Right atrium auricular region (tissue), 2 donors: ENCODE data around the gene PRELID3B. TPM values are rescaled to one million over a fixed set of nuclear protein-coding genes. Genes with fewer than 3 reads are reported as not detected.

Source experiments
- DNase-seq: peaks from one replicate; pipeline ENCODE4 v3.0.0-alpha.2; 2019; ENCODE audit warnings: low spot score
- H3K27ac ChIP-seq, 2 donors: fragments of 200-600 bp; sonication (generic); 1 replicate in 1 of 2; 2 replicates in 1 of 2; pipeline ENCODE4 v1.5.1; 2016 to 2019
- H3K27me3 ChIP-seq, 2 donors: fragments of 200-600 bp; sonication (generic); one replicate each; pipeline versions ENCODE4 v1.5.1 to v1.6.0; 2017 to 2019
- H3K36me3 ChIP-seq: fragments of 200-600 bp; sonication (generic); one replicate; pipeline ENCODE4 v1.5.1; 2016
- H3K4me1 ChIP-seq, 2 donors: fragments of 200-600 bp; sonication (generic); one replicate each; pipeline versions ENCODE4 v1.5.1 to v1.6.0; 2017 to 2019
- H3K4me3 ChIP-seq, 2 donors: fragments of 200-600 bp; sonication (generic); 1 replicate in 1 of 2; 2 replicates in 1 of 2; pipeline ENCODE4 v1.5.1; 2017 to 2019; ENCODE audit warnings: mild to moderate bottlenecking in 1 of 2, moderate library complexity in 1 of 2
- H3K9me3 ChIP-seq, 2 donors: fragments of 200-600 bp; sonication (generic); one replicate each; pipeline ENCODE4 v1.5.1; 2019
- total RNA-seq, 2 donors: library from RNA; depleted of rRNA; stranded (reverse); fragments of >200 nt; gene quantifications; one replicate each; pipeline ENCODE4 v1.1.0, GENCODE V29; 2016
- TF ChIP-seq, protein P1 (sequence below), 2 donors: fragments of 200-600 bp; sonication (generic); IDR thresholded peaks; one replicate each; pipeline ENCODE4 v1.5.1; 2019; ENCODE audit warnings: antibody characterized with exemption in 2 of 2

PRELID3B gene
- total RNA-seq, 2 donors from 2014 or later: 34.6 to 35.2 TPM

GRCh38 chr20:58997141-58997770 lies 45.3 kb downstream of the PRELID3B start:
- no peak overlapping the region for H3K4me3 ChIP-seq
- H3K36me3 ChIP-seq: peaks cover 79% of the 10 kb centered on the region
- H3K9me3 ChIP-seq: no peaks in the 10 kb centered on the region
- TF ChIP-seq, protein P1, sequence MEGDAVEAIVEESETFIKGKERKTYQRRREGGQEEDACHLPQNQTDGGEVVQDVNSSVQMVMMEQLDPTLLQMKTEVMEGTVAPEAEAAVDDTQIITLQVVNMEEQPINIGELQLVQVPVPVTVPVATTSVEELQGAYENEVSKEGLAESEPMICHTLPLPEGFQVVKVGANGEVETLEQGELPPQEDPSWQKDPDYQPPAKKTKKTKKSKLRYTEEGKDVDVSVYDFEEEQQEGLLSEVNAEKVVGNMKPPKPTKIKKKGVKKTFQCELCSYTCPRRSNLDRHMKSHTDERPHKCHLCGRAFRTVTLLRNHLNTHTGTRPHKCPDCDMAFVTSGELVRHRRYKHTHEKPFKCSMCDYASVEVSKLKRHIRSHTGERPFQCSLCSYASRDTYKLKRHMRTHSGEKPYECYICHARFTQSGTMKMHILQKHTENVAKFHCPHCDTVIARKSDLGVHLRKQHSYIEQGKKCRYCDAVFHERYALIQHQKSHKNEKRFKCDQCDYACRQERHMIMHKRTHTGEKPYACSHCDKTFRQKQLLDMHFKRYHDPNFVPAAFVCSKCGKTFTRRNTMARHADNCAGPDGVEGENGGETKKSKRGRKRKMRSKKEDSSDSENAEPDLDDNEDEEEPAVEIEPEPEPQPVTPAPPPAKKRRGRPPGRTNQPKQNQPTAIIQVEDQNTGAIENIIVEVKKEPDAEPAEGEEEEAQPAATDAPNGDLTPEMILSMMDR (IDR thresholded peaks at IDR 0.05): no peak
- H3K27me3 ChIP-seq: no peaks in the 10 kb centered on the region
- peaks cover 0 to 7% of the 10 kb centered on the region in 2 donors for H3K4me1 ChIP-seq
- H3K27ac ChIP-seq: no peak overlapping the region
- no peak for DNase-seq

DNA sequence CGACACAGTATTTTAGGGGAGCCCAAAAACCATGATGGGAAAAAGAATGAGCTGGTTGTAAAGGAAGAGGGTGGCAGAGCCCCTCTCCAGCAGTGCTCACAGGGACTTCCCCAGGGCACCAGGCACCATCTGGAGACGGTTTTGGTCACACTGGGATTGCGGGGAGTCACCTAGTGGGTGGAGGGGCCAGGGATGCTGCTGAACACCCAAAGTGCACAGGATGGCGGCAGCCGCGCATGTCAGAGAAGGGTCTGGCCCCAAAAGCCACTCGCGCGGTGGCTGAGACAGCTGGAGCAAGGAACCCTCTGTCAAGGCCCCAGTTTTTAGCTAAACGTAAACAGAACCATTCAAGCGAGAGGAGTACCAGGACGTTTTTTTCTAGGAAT lies 46.4 kb downstream of the PRELID3B start:
- no peak for DNase-seq
- no peak overlapping the region for H3K4me3 ChIP-seq
- peaks cover 81% of the 10 kb centered on the region for H3K36me3 ChIP-seq
- peaks cover 0 to 7% of the 10 kb centered on the region in 2 donors for H3K4me1 ChIP-seq
- no peaks in the 10 kb centered on the region for H3K9me3 ChIP-seq
- TF ChIP-seq, protein P1 (IDR thresholded peaks at IDR 0.05): no peak
- no peaks in the 10 kb centered on the region for H3K27me3 ChIP-seq
- H3K27ac ChIP-seq: no peak overlapping the region

- no peak overlapping the region for H3K27ac ChIP-seq
- H3K27me3 ChIP-seq: no peaks in the 10 kb centered on the region
- no peaks in the 10 kb centered on the region for H3K9me3 ChIP-seq
- no peak for DNase-seq
- TF ChIP-seq, protein P1 (IDR thresholded peaks at IDR 0.05): no peak
- peaks cover 0 to 7% of the 10 kb centered on the region in 2 donors for H3K4me1 ChIP-seq
- peaks cover 81% of the 10 kb centered on the region for H3K36me3 ChIP-seq
- H3K4me3 ChIP-seq: no peak overlapping the region
Observed at GRCh38 chr20:58995461-58996225, 46.9 kb downstream of the PRELID3B start.

- Histone ChIP-seq H3K27me3 (no peaks in the 10 kb centered on the region), H3K36me3 (peaks cover 84% of the 10 kb centered on the region), H3K9me3 (no peaks in the 10 kb centered on the region), H3K4me1 (peaks cover 0 to 7% of the 10 kb centered on the region in 2 donors), H3K4me3 (no peak overlapping the region), H3K27ac (no peak overlapping the region)
- TF ChIP-seq, protein P1 (IDR thresholded peaks at IDR 0.05): no peak
- DNase-seq: no peak
Observed at GRCh38 chr20:58994390-58995159, 48.0 kb downstream of the PRELID3B start.

GRCh38 chr20:58993332-58994248 lies 49.0 kb downstream of the PRELID3B start:
- TF ChIP-seq, protein P1 (IDR thresholded peaks at IDR 0.05): no peak
- no peak overlapping the region for H3K27ac ChIP-seq
- peaks cover 0 to 7% of the 10 kb centered on the region in 2 donors for H3K4me1 ChIP-seq
- no peak for DNase-seq
- peaks cover 94% of the 10 kb centered on the region for H3K36me3 ChIP-seq
- no peaks in the 10 kb centered on the region for H3K27me3 ChIP-seq
- no peaks in the 10 kb centered on the region for H3K9me3 ChIP-seq
- no peak overlapping the region for H3K4me3 ChIP-seq
